ENCODE data around the gene CCDC88C. TPM values are rescaled to one million over a fixed set of nuclear protein-coding genes. Genes with fewer than 3 reads are reported as not detected.

The CCDC88C gene
- polyA plus RNA-seq, 2 of the 4 experiments (the other 2 are of a cell fraction) = 2.9 to 3.7 TPM

DNA sequence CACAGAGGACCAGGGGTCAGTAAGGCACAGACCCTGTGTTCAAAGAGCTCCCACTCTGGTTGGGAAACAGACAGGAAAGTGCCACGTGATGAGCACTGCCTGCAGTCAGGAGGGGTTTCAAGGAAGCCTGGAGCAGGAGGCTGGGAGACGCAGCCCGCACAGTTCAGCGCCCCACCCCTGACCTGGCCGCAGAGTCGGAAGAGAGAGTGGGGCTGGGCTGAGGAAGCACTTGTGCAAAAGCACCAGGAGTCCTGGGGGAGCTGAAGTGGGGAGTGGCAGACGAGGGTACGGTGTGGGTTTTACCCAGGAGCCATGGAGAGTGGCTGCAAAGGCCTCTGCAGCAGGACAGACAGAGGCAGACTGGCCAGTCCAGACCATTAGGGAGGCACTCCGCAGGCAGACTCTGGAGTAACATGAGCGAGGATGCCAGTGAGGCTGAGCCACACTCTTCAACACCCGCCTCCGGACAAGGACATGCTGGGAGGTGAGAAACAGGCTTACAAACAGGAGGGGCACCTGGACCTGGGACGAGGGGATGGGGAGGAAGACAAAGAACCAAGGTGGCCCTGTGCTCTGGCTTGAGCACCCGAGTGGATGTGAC lies 87.4 kb downstream of the CCDC88C start (continued):
- TF ChIP-seq, protein P1, sequence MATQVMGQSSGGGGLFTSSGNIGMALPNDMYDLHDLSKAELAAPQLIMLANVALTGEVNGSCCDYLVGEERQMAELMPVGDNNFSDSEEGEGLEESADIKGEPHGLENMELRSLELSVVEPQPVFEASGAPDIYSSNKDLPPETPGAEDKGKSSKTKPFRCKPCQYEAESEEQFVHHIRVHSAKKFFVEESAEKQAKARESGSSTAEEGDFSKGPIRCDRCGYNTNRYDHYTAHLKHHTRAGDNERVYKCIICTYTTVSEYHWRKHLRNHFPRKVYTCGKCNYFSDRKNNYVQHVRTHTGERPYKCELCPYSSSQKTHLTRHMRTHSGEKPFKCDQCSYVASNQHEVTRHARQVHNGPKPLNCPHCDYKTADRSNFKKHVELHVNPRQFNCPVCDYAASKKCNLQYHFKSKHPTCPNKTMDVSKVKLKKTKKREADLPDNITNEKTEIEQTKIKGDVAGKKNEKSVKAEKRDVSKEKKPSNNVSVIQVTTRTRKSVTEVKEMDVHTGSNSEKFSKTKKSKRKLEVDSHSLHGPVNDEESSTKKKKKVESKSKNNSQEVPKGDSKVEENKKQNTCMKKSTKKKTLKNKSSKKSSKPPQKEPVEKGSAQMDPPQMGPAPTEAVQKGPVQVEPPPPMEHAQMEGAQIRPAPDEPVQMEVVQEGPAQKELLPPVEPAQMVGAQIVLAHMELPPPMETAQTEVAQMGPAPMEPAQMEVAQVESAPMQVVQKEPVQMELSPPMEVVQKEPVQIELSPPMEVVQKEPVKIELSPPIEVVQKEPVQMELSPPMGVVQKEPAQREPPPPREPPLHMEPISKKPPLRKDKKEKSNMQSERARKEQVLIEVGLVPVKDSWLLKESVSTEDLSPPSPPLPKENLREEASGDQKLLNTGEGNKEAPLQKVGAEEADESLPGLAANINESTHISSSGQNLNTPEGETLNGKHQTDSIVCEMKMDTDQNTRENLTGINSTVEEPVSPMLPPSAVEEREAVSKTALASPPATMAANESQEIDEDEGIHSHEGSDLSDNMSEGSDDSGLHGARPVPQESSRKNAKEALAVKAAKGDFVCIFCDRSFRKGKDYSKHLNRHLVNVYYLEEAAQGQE (IDR thresholded peaks at IDR 0.05) = no peak
- TF ChIP-seq, protein P2, sequence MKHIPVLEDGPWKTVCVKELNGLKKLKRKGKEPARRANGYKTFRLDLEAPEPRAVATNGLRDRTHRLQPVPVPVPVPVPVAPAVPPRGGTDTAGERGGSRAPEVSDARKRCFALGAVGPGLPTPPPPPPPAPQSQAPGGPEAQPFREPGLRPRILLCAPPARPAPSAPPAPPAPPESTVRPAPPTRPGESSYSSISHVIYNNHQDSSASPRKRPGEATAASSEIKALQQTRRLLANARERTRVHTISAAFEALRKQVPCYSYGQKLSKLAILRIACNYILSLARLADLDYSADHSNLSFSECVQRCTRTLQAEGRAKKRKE (CRISPR knock-in tag; IDR thresholded peaks at IDR 0.05; ENCODE audit: low read depth) = no peak
- no peak for TF ChIP-seq KDM5A (IDR thresholded peaks at IDR 0.05)
- no peak for TF ChIP-seq PHF8 (IDR thresholded peaks at IDR 0.05; ENCODE audit: borderline replicate concordance, low read depth)
- no peak for TF ChIP-seq CHD4 (IDR thresholded peaks at IDR 0.05; ENCODE audit: borderline replicate concordance)
- TF ChIP-seq, protein P3, sequence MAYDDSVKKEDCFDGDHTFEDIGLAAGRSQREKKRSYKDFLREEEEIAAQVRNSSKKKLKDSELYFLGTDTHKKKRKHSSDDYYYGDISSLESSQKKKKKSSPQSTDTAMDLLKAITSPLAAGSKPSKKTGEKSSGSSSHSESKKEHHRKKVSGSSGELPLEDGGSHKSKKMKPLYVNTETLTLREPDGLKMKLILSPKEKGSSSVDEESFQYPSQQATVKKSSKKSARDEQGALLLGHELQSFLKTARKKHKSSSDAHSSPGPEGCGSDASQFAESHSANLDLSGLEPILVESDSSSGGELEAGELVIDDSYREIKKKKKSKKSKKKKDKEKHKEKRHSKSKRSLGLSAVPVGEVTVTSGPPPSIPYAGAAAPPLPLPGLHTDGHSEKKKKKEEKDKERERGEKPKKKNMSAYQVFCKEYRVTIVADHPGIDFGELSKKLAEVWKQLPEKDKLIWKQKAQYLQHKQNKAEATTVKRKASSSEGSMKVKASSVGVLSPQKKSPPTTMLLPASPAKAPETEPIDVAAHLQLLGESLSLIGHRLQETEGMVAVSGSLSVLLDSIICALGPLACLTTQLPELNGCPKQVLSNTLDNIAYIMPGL (CRISPR knock-in tag; IDR thresholded peaks at IDR 0.05; ENCODE audit: borderline replicate concordance) = no peak
- TF ChIP-seq HOXB13 (CRISPR knock-in tag; IDR thresholded peaks at IDR 0.05; ENCODE audit: low read depth) = no peak
- no peak for TF ChIP-seq SREBF2 (IDR thresholded peaks at IDR 0.05)

DNA sequence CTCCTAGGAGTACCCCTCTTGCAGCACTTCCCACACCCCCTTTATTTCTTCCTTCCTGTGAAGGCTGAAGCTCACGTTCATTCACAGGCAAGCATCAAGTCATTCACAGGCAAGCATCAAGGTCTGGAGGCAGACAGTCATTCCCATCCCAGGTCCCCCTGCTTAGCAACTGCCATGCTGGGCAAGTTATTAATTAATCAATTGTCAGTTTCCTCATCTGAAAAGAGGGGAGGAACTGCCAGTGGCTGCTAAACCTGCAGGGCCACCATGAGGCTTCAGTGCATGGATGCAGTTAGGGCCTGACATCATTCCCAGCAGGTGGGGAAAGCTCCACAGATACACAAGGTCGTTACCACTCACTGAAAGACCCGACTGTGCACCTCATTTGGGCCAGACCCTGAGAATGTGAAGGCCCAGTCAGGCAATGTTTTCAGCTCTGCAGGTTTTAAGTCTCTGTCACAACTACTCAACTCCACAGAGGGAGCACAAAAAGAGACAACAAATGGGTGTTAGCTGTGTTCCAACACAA lies 88.1 kb downstream of the CCDC88C start:
- TF ChIP-seq ZC3H11A (IDR thresholded peaks at IDR 0.05) = no peak
- no peak for TF ChIP-seq ZFP36 (IDR thresholded peaks at IDR 0.05; ENCODE audit: borderline replicate concordance, partially characterized antibody)
- no peak for TF ChIP-seq NR3C1 (IDR thresholded peaks at IDR 0.05)
- no peak for TF ChIP-seq RAD21 (conservative IDR thresholded peaks at IDR 0.05 in 1 of 2, IDR thresholded peaks at IDR 0.05 in 1 of 2)
- no peak for TF ChIP-seq MAZ (IDR thresholded peaks at IDR 0.05; ENCODE audit: borderline replicate concordance, low read depth, low read length)
- no peak for TF ChIP-seq TP53 (CRISPR knock-in tag; IDR thresholded peaks at IDR 0.05)
- ATAC-seq (no peak), FAIRE-seq (no peak), DNase-seq (ENCODE audit: low read depth in 1 of 2, low spot score in 1 of 2) (no peak)
- H3K4me2 ChIP-seq = no peak overlapping the region
- no peaks in the 10 kb centered on the region for H3K9me3 ChIP-seq
- POLR2A ChIA-PET = no interaction called here
- CTCF ChIA-PET = interaction anchor here (1.3 to 2.8 kb wide), 2 partner anchors 20 to 89 kb away, joined by 3 to 11 read pairs; partner anchors contain the start of gene CCDC88C
- WGBS (ENCODE audit: missing lambda C conversion rate) = 55% methylated on average over 3 of the region's 3 CpGs
- no peak overlapping the region for H3K27ac ChIP-seq
- no peak overlapping the region for H3K4me3 ChIP-seq
- H3K4me1 ChIP-seq = no peaks in the 10 kb centered on the region

DNA sequence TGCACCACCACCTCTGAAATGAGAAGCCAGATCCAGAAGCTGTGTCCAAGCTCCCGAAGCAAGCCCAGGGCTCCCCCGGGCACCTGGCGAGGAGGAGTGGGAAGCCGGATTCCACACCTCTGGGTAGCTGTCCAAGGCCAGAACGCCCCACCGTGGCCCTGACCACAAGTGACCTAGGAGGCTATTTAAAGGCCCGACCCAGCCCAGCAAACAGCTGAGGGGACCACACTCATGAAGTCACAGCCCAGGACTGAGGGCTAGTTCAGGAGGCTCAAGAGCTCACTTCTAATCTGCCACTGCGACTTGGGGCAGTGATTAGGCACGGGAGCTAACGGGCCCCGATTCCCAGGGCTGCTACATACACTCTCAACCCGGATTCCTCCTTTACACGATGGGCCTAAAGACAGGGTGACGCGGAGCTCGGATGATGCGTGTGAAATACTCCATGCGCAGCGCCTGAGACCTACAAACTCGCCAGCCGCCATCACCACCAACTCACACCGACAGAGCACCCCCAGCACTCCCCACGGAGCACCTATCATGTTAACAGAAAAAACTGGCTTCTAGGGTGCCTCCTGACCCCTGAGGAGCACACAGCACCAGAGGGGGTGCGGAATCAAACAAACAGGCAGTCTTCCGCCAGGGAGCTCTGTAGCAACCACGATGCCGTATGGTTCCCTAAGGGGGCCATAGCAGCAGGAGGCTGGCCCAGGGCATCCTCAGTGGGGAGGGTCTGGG lies 89.1 kb downstream of the CCDC88C start:
- no peak overlapping the region for H3K27ac ChIP-seq
- H3K4me2 ChIP-seq = no peak overlapping the region
- ATAC-seq (no peak), FAIRE-seq (no peak), DNase-seq (ENCODE audit: low read depth in 1 of 2, low spot score in 1 of 2) (no peak)
- TF ChIP-seq ZSCAN20 (CRISPR knock-in tag; IDR thresholded peaks at IDR 0.05) = no peak
- TF ChIP-seq CHD4 (IDR thresholded peaks at IDR 0.05; ENCODE audit: borderline replicate concordance) = no peak
- no peak for TF ChIP-seq MYC (IDR thresholded peaks at IDR 0.05; ENCODE audit: borderline replicate concordance, low read length)
- no peak for TF ChIP-seq POLR2AphosphoS2 (conservative IDR thresholded peaks at IDR 0.05; ENCODE audit: low read length)
- no peak for TF ChIP-seq JUN (IDR thresholded peaks at IDR 0.05)
- TF ChIP-seq, protein P4, sequence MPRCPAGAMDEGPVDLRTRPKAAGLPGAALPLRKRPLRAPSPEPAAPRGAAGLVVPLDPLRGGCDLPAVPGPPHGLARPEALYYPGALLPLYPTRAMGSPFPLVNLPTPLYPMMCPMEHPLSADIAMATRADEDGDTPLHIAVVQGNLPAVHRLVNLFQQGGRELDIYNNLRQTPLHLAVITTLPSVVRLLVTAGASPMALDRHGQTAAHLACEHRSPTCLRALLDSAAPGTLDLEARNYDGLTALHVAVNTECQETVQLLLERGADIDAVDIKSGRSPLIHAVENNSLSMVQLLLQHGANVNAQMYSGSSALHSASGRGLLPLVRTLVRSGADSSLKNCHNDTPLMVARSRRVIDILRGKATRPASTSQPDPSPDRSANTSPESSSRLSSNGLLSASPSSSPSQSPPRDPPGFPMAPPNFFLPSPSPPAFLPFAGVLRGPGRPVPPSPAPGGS (IDR thresholded peaks at IDR 0.05) = no peak
- no peak for TF ChIP-seq RFX5 (IDR thresholded peaks at IDR 0.05)
- H3K4me1 ChIP-seq = no peaks in the 10 kb centered on the region
- WGBS (ENCODE audit: missing lambda C conversion rate) = 87% methylated on average over 27 of the region's 27 CpGs
- H3K9me3 ChIP-seq = no peaks in the 10 kb centered on the region
- ChIA-PET POLR2A (no interaction called here), CTCF (interaction anchor here (2.8 to 8.3 kb wide), 2 partner anchors 13 to 90 kb away, joined by 11 to 124 read pairs; partner anchors contain the start of gene CCDC88C)
- H3K4me3 ChIP-seq = no peak overlapping the region

All from A549 (cell line).